Liver (tissue), 9 donors: Measurements from ENCODE around the gene LASP1. TPM values are rescaled to one million over a fixed set of nuclear protein-coding genes. Genes with fewer than 3 reads are reported as not detected.
"Not testable (repeated sequence)": the region's sequence is repeated elsewhere in the genome, so short reads cannot be mapped to it uniquely, and the experiment has no call there.

Source experiments
- DNase-seq: peaks from one replicate; pipeline ENCODE4 v3.0.0-alpha.2; 2017; ENCODE audit warnings: low spot score
- H3K27ac ChIP-seq, 2 donors: one replicate each; pipeline ENCODE4 v1.7.0; 2013; ENCODE audit warnings: inconsistent platforms in 2 of 2, low read length in 2 of 2, control low read depth in 1 of 2, low read depth in 1 of 2, mild to moderate bottlenecking in 1 of 2
- H3K27me3 ChIP-seq, 4 donors: one replicate each; pipeline versions ENCODE4 v1.6.1 to v1.7.0; 2013; ENCODE audit warnings: low read length in 3 of 4, inconsistent platforms in 1 of 4, mild to moderate bottlenecking in 1 of 4, moderate library complexity in 1 of 4; ENCODE audit not compliant: control insufficient read depth in 4 of 4, insufficient read depth in 4 of 4
- H3K36me3 ChIP-seq, 4 donors: one replicate each; pipeline versions ENCODE4 v1.6.1 to v1.7.0; 2013; ENCODE audit warnings: low read length in 3 of 4, mild to moderate bottlenecking in 3 of 4, low read depth in 1 of 4, moderate library complexity in 1 of 4; ENCODE audit not compliant: control insufficient read depth in 4 of 4, insufficient read depth in 3 of 4
- H3K4me1 ChIP-seq, 4 donors: one replicate each; pipeline versions ENCODE4 v1.6.1 to v1.7.0; 2013; ENCODE audit warnings: low read length in 3 of 4, mild to moderate bottlenecking in 3 of 4, moderate library complexity in 1 of 4; ENCODE audit not compliant: control insufficient read depth in 4 of 4, insufficient read depth in 4 of 4
- H3K4me3 ChIP-seq, 3 donors: one replicate each; pipeline versions ENCODE4 v1.6.1 to v1.7.0; 2013; ENCODE audit warnings: low read length in 3 of 3, control low read depth in 1 of 3, low read depth in 1 of 3, mild to moderate bottlenecking in 1 of 3
- H3K9ac ChIP-seq, 2 donors: one replicate each; pipeline ENCODE4 v1.7.0; 2013; ENCODE audit warnings: low read length in 2 of 2, mild to moderate bottlenecking in 2 of 2, moderate library complexity in 2 of 2, control low read depth in 1 of 2, low read depth in 1 of 2
- H3K9me3 ChIP-seq, 4 donors: one replicate each; pipeline versions ENCODE4 v1.6.1 to v1.7.0; 2013; ENCODE audit warnings: low read length in 3 of 4; ENCODE audit not compliant: control insufficient read depth in 4 of 4
- ATF3 ChIP-seq: IDR thresholded peaks from 2 replicates; pipeline ENCODE4 v1.6.1; 2016; ENCODE audit warnings: antibody characterized with exemption
- EGR1 ChIP-seq, 2 donors: IDR thresholded peaks; 2 replicates each; pipeline ENCODE4 v1.6.1; 2016 to 2018; ENCODE audit warnings: antibody characterized with exemption in 2 of 2, low read depth in 2 of 2
- FOXA1 ChIP-seq: IDR thresholded peaks from 2 replicates; pipeline ENCODE4 v1.6.1; 2016; ENCODE audit warnings: antibody characterized with exemption
- FOXA2 ChIP-seq: IDR thresholded peaks from 2 replicates; pipeline ENCODE4 v1.6.1; 2016; ENCODE audit warnings: antibody characterized with exemption
- GABPA ChIP-seq, 2 donors: IDR thresholded peaks in 1 of 2; conservative IDR thresholded peaks in 1 of 2; 2 replicates each; pipeline ENCODE4 v1.6.1; 2016; ENCODE audit warnings: antibody characterized with exemption in 2 of 2, mild to moderate bottlenecking in 1 of 2, moderate library complexity in 1 of 2
- HNF4A ChIP-seq, 2 donors: conservative IDR thresholded peaks; 2 replicates each; pipeline ENCODE4 v1.6.1; 2016; ENCODE audit warnings: antibody characterized with exemption in 2 of 2, mild to moderate bottlenecking in 2 of 2
- HNF4G ChIP-seq: IDR thresholded peaks from 2 replicates; pipeline ENCODE4 v1.6.1; 2016; ENCODE audit warnings: antibody characterized with exemption
- JUND ChIP-seq, 2 donors: IDR thresholded peaks; 2 replicates each; pipeline ENCODE4 v1.6.1; 2016; ENCODE audit warnings: antibody characterized with exemption in 2 of 2
- NR2F2 ChIP-seq: IDR thresholded peaks from 2 replicates; pipeline ENCODE4 v1.6.1; 2016; ENCODE audit warnings: antibody characterized with exemption
- RAD21 ChIP-seq, 2 donors: IDR thresholded peaks; 2 replicates each; pipeline ENCODE4 v1.6.1; 2016; ENCODE audit warnings: antibody characterized with exemption in 2 of 2, mild to moderate bottlenecking in 2 of 2
- RXRA ChIP-seq, 2 donors: IDR thresholded peaks; 2 replicates each; pipeline ENCODE4 v1.6.1; 2017 to 2018; ENCODE audit warnings: antibody characterized with exemption in 2 of 2, mild to moderate bottlenecking in 1 of 2
- SP1 ChIP-seq: IDR thresholded peaks from 2 replicates; pipeline ENCODE4 v1.6.1; 2018; ENCODE audit warnings: antibody characterized with exemption, mild to moderate bottlenecking
- TAF1 ChIP-seq: conservative IDR thresholded peaks from 2 replicates; pipeline ENCODE4 v1.6.1; 2016; ENCODE audit warnings: antibody characterized with exemption, mild to moderate bottlenecking
- YY1 ChIP-seq: IDR thresholded peaks from 2 replicates; pipeline ENCODE4 v1.6.1; 2016; ENCODE audit warnings: antibody characterized with exemption, mild to moderate bottlenecking
- ZBTB33 ChIP-seq: IDR thresholded peaks from 2 replicates; pipeline ENCODE4 v1.6.1; 2016; ENCODE audit warnings: antibody characterized with exemption
- WGBS: extraction: QIAGEN DNeasy Blood & Tissue Kit; methylation state at CpG from one replicate; pipeline ENCODE4 v1.1.7; 2013; 5-methylcytosine and 5-hydroxymethylcytosine counted together
- polyA plus RNA-seq, 2 donors: library from polyadenylated mRNA; stranded (reverse) in 1 of 2; unstranded in 1 of 2; fragments of 200-250 nt in 1 of 2; fragments of >200 nt in 1 of 2; fragmentation: Nextera tagmentation in 1 of 2; extraction: Ambion mirVana in 1 of 2; gene quantifications; one replicate each; pipeline versions ENCODE4 v1.2.1 to v1.2.3, GENCODE V29; 2013 to 2015
- total RNA-seq, 2 donors: library from RNA; depleted of rRNA; stranded (reverse); fragments of >200 nt; gene quantifications; one replicate each; pipeline ENCODE4 v1.2.3, GENCODE V29; 2014
- TF ChIP-seq, protein P1 (sequence below): IDR thresholded peaks from 2 replicates; pipeline ENCODE4 v1.6.1; 2016; ENCODE audit warnings: antibody characterized with exemption
- donor health status: healthy.
- donor health status: healthy.
- donor health status: healthy.
- donor health status: healthy.
- donor health status: healthy.

The LASP1 gene
- total and polyA plus RNA-seq, 4 donors: 18.2 to 77.7 (median 68.4) TPM

- TF ChIP-seq YY1 (no peak), ATF3 (no peak)
These were observed 41.3 kb downstream of the LASP1 start (continued) for GRCh38 chr17:38911081-38911730.

GRCh38 chr17:38911731-38912081, 41.8 kb downstream of the LASP1 start:
- H3K27me3 ChIP-seq, H3K4me3 ChIP-seq, H3K9me3 ChIP-seq, H3K9ac ChIP-seq, DNase-seq: not testable (repeated sequence)
- WGBS: 94% methylated on average over 8 of the region's 8 CpGs
- H3K36me3 ChIP-seq: peaks cover 10 to 17% (median 14%) of the 10 kb centered on the region in 4 donors
- peak overlapping the region in 1 of 2 donors; percentile 15 for H3K27ac ChIP-seq
- H3K4me1 ChIP-seq: peaks cover 17 to 43% (median 29%) of the 10 kb centered on the region in 4 donors

DNA sequence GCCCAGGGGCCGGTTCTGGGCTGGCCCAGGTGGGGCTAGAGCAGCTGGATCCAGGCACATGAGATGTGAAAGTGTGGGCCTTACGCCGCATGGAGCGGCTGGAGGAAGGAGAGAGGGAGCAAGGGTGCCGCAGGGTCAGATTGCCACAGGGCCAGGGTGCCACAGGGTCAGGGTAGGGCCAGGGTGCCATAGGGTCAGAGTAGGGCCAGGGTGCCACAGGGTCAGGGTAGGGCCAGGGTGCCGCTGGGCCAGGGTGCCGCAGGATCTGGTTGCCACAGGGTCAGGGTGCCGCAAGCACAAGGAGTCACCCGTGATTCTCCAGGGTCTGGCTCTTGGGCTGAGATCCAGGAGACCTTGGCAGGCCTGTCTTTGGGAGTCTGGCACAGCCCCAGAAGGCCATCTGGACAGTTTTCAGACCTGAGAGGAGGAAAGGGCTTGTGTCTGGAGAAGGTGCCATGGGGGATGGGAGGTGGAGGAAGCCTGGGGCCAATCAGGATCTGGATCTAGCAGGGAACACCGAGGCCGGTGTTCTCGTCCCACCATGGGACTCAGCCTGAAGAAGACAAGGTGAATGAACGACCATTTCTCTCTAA, 42.5 kb downstream of the LASP1 start:
- Histone ChIP-seq H3K4me1 (peaks cover 17 to 42% (median 29%) of the 10 kb centered on the region in 4 donors), H3K4me3 (no peak overlapping the region), H3K27ac (peak overlapping the region in 1 of 2 donors; percentile 15), H3K9ac (no peak overlapping the region), H3K27me3 (no peaks in the 10 kb centered on the region), H3K9me3 (no peaks in the 10 kb centered on the region), H3K36me3 (peaks cover 10 to 21% (median 15%) of the 10 kb centered on the region in 4 donors)
- 33% methylated on average over 13 of the region's 13 CpGs for WGBS
- TF ChIP-seq RXRA (IDR thresholded peaks at IDR 0.05): peak; percentile 100
- TF ChIP-seq, protein P1, sequence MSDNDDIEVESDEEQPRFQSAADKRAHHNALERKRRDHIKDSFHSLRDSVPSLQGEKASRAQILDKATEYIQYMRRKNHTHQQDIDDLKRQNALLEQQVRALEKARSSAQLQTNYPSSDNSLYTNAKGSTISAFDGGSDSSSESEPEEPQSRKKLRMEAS: peak; percentile 77
- no peak for TF ChIP-seq FOXA2
- no peak for TF ChIP-seq TAF1
- TF ChIP-seq HNF4A (conservative IDR thresholded peaks at IDR 0.05): peak; percentile 91
- TF ChIP-seq EGR1 (IDR thresholded peaks at IDR 0.05; ENCODE audit: low read depth in 2 of 2): no peak
- peak; percentile 11 for TF ChIP-seq ATF3
- peak; percentile 78 for TF ChIP-seq SP1
- no peak for TF ChIP-seq JUND (IDR thresholded peaks at IDR 0.05)
- TF ChIP-seq RAD21 (IDR thresholded peaks at IDR 0.05): peak; percentile 25 to 63
- peak; percentile 58 for TF ChIP-seq ZBTB33
- TF ChIP-seq YY1: no peak
- TF ChIP-seq NR2F2: peak; percentile 99
- TF ChIP-seq GABPA (IDR thresholded peaks at IDR 0.05 in 1 of 2, conservative IDR thresholded peaks at IDR 0.05 in 1 of 2): no peak
- no peak for TF ChIP-seq FOXA1
- peak; percentile 64 for TF ChIP-seq HNF4G
- DNase-seq: no peak
